HG03095 (cell line): ENCODE measurements around the gene C13orf42.

Experiments
- ATAC-seq: cut with Tn5 transposase; IDR thresholded peaks from one replicate; pipeline ENCODE4 v1.9.1; 2021; ENCODE audit warnings: moderate library complexity; ENCODE audit not compliant: unreplicated experiment

The C13orf42 gene

DNA sequence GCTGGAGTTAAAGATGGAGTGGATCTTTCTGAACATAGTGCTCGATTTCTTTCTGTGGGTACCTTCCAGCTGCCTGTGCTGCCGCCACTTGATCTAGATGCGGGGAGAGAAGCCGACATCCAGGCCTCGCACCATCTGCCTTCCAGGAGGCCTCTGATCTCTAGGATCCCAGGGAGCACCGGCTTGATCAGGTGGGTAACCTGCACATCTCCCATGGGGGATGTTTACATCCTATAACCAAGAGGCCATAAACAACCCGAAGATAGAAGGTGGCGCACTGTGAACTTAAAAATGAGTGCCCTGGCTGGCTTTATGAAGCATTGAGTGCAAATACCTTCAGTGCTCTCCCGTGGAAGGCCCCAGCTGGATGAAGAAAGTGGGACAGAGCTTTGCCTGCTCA is at the start of gene C13orf42:
Gene C13orf42 (minus strand): TSS at position 101 of the 400 bp plus-strand sequence. CDS start 65 bp downstream, at position 36.
- no peak for ATAC-seq

DNA sequence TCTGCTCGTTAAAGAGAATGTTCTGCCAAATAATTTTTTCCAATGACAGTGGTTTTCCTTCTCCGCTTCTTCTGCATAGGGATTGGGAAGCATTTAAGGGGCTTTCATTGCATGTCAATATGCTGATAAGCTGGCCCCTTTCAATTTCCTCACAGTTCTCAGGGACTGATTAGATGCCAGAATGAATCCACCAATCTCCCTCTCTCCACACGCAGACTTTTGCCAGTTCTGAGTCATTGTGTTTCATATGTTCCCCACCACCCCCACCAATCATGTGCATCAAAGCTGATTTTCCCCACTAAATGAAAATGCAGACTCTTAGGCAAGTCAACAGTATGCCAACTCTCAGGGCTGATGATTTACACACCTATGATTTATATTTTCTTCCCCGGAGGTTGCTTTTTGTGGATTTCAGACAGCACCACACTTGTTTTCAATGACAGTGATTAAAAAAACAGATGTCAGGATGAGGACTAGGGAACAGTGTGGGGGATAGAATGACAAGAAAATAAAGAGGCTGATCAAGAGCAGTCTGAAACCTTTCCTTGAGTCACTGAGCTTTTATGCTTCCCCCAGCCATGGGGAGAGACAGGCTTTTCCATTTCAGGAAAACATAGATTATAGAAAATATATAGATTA is 47.9 kb upstream of the C13orf42 start:
- ATAC-seq: no peak

DNA sequence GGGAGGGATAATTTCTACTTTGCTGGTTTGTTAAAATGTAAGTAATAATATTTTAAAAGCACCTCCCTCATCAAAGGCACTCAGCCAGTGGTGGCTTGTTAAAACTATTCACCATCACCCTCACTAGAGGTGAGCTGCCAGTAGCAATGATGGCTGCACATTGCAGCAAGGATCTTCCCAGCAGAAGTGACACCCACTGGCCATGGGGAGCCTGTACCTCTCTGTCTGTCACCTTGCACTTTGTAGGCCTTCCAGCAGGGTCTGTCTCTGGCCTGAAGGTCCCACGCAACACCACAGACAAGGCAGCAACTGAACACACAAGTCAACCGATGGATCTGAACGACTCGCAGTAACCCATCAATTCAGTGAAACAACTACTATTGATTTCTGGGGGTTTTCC is 47.3 kb upstream of the C13orf42 start:
- no peak for ATAC-seq

DNA sequence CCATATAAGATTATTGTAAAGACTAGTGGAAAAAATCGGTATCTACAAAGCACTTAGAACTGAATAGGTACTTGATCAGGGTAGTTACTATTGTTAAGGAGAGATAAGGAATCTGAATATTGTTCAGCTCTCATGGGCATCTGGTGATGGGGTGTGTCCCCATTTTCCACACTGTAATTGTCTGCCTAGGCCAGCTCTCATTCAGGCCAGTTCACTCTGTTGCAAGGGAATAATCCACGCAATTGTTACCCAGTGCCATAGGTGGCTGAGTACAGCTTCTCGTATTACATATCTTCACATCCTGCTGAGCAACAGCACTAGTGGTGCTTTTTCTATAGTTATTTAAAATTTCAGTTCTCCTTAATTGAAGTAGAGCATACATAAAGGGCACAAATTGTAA is 45.6 kb upstream of the C13orf42 start:
- ATAC-seq: no peak

DNA sequence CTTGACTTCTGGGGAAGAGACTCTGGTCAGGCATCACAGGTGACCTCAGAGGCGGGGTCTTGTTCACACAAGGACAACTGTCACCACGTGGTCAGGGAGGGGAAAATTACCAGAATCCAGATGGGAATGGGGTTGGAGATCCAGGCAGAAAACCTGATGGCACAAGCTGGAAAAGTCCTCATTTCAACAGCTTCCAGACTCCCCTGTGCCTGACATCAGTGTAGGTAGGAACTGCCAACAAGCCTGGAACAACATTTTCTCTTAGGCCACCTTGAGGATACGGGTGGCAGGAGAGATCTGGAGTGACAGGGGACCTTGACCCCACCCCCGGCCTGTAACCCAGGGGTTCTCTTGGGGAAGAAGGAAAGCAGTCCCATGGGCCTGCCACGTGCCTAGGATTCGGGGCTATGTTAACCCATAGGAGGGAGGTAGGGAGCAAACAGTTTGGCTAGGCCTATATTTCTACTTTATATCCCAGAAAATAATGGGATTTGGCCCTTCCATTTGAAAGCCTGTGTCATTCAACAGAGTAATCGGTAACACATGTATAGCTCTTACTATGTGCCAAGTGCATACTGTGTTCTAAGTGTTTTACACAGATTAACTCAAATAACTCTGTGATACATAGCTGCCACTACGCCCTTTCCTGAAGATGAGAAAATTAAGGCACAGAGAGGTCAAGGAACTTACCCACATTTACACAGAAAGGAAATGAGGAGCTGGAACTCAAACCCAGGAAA is 44.9 kb upstream of the C13orf42 start:
- no peak for ATAC-seq

DNA sequence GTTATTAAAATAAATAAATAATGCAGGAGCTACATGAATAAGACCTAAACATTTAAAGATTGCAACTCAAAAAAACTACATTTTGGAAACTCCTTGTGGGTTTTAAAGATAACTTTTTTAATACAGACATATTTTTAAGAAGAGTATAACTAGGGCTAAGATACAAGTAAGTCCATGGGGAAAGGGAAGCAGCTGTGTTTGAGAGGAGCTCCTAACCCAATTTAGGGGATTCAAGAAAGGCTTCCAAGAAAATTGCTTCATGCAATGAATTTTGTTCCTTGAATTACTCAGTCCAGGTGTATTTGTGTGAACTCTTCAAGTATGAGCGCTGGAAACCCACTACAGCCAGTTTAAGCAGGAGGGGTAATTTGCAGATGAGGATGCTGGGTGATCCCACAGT is 44.1 kb upstream of the C13orf42 start:
- ATAC-seq: no peak

DNA sequence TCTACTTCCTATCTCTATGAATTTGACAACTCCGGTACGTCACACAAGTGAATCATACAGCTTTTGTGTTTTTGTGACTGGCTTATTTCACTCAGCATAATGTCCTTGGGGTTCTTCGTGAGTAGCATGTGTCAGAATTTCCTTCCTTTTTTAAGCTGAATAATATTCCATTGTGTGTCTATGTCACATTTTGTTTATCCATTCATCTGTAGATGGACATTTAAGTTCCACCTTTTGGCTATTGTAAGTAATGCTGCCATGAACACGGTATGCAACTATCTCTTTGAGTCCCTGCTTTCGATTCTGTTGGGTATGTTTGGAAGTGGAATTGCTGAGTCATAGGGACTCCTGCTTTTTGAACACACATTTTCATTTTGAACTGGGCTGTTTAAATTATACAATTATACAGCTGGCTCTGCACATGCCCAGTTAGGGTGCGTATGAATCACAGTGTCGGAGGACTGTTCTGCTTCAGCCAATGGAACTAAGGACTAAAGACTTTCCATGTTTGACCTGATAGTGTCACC is 43.0 kb upstream of the C13orf42 start:
- no peak for ATAC-seq

DNA sequence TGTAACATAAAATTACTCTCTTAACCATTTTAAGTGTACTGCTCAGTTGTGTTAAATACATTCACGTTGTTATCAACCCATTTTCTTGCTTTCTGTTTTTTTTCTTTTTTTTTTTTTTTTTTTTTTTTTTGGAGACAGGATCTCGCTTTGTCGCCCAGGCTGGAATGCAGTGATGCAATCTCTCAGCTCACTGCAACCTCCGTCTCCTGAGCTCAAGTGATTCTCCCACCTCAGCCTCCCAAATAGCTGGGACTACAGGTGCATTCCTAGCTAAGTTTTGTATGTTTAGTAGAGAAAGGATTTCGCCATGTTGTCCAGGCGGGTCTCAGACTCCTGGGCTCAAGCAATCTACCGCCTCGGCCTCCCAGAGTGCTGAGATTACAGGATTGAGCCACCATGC is 42.5 kb upstream of the C13orf42 start:
- no peak for ATAC-seq

DNA sequence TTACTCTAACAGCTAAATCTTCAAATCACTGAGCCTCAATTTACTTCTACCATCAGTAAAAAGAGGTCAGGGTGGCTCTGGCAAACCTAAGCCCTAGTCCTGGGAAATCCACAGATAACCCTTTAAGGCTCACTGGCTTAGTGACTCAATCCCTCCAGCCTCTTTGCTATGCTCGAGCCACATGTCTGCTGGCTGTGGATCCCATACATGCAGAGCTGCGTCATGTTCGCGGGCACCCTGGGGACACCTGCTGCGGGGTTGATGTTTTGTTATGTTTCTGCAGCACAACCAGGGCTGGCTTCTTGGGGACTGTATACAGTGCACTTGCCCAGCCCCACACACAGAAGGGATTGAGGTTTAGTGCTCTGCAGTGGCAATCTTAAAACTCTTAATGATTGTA is 41.6 kb upstream of the C13orf42 start:
- no peak for ATAC-seq

DNA sequence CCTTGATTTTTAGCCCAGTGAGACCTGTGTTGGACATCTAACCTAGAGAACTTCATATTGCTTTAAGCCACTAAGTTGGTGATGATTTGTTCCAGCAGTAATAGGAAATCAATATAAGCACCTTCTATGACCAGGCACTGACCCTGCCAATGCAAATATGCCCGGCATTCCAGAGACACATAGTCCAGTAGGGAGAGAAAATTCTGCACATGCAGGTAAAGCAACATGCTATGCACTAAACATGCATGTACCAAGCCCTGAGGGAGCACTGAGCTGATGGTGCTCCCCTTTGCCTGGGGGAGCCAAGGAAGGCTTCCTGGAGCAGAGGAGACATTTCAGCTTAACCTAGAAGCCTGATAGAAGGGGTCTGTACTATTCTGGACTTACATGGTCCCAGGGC is 40.4 kb upstream of the C13orf42 start:
- ATAC-seq: no peak

DNA sequence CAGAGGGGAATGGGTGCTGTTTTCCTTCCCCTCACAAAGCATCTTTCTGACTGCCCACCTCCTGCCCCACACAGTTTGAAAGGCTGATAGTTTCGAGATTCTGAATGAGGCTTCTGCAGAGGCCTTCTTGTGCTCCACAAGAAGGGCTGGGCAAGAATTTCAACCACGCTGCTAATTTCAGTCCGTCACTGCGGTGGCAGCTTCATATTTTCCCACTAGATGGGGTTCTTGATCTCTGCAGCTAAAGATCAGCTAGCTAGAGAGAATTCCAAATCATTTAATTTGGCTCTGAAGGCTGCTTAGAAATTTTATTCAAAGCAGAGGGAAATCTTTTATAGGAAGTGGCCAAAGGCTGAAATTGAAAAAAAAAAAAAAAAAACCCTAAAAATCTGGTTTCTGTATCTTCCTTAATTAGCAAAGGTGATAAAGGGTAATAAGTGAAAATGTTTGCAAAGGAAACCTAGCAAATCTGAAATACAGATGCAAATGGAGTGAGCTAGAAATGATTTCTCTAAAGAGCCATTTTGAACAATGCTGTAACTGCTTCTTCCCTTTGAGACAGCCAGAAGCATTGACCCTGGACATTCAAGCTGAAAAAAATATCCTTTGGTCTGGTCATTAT is 38.0 kb upstream of the C13orf42 start:
- no peak for ATAC-seq

DNA sequence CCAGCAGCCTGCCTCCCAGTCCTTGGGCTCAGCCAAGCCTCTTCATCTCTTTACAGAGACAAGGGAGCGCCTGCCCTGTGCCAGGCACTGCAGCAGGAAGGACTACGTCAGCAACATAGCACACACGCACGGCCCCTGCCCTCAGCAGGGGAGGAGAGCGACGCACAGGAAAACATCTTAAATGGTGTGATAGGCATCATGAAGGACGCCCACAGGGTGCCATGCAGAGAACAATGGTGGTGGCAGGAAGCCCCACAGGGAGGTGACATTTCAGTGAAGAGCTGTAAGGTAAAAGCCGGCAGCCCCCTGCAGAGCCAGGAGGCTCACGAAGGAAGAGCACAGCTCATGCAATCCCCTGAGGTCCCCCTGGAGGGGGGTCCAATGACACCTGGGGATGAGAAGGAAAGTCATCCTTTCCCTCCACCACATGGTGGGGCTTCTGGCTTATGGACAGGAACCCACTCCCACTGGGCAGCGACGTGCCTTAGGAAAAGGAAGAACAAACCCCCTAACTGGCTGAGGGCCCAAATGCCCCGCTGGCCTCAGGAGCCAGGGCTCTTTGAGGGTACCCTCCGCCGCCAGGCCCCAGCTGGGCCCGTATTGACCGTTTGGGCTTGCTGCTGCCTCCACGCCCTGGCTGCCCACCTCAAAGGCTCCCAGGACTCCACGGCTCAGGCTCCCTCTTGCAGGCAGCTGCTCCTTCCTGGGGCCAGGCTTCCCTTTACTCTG is 37.3 kb upstream of the C13orf42 start:
- ATAC-seq: no peak

DNA sequence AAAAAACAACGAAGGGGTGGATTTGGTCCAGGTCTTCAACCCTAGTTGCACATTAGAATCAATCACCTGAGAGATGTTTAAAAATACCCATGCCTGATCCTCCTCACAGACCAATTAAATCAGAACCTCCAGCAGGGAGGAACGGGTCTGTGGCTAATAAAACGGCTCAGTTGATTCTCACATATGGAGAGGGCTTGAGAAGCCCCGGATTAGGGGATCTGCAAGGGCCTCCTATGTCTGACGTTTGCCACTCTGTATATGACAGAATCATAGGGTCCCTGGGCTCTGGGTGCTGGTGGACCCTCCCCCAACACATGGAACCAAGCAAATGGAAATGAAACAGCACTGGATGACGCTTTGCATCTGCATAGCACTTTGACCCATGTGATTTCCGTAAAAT is 36.7 kb upstream of the C13orf42 start:
- ATAC-seq: no peak

DNA sequence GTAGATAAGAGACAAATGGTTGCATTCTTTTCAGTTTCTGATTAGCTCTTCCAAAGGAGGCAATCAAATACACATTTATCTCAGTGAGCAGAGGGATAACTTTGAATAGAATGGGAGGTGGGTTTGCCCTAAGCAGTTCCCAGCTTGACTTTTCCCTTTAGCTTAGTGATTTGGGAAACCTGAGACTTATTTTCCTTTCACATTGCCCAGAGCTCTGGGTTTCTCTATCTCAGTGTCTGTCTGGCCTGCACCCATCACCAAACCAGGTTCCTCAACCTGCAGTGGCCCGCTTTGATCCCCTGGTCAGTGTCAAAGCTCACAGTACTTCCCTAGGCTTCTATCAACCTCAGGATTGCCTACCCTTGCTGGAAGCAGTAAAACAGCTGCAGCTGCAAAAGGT is 35.6 kb upstream of the C13orf42 start:
- no peak for ATAC-seq

DNA sequence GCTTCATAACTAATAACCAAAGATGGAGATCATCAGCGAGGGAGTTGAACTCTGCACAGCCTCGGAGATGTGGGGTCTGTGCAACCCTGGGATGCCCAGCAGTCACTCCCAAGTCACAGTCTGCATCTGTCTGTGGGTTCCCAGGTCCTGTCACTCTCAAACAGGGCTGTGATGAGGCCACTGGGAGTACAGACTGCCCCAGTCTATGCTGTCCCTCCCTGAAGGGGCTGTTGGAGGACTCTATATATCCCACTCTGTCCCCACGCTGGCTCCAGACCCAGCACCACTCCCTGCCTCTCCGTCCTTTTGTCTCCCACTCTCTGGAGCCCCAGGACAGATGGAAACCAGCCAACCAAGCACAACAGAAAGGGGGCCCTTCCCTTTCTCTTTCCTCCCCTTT is 26.2 kb upstream of the C13orf42 start:
- ATAC-seq: no peak

DNA sequence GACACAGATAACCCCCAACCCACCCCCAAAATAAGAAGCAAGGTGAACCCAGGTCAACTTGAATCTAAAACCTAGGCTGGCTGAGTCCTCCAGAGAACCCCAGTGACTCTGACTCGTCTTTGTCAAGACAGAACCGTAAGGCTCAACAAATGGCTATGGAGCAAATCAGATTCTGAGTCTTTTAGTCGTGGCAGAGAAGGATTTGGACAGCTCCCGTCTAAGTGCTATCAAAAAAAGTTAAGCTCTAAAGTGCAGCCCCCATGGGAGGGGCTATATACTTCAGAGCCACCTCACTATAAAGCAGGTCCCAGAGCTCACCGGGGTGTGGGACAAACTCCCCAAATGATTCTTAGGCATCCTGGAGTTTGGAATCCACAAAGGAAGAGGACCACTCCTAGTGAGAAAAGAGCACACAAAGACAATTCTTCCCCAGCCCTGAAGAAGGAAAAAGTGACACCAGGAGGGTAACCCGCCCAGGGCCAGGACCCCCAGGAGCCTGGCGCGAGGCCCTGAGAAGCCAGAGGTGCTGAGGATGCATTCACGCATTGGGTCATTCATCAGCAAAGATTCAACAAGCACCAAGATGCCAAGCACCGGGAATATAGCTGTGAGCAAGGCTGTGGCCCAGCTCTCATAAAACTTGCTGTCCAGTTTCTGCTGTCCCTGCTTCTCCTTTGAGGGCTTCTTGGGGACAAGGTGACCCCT is 25.4 kb upstream of the C13orf42 start:
- no peak for ATAC-seq

DNA sequence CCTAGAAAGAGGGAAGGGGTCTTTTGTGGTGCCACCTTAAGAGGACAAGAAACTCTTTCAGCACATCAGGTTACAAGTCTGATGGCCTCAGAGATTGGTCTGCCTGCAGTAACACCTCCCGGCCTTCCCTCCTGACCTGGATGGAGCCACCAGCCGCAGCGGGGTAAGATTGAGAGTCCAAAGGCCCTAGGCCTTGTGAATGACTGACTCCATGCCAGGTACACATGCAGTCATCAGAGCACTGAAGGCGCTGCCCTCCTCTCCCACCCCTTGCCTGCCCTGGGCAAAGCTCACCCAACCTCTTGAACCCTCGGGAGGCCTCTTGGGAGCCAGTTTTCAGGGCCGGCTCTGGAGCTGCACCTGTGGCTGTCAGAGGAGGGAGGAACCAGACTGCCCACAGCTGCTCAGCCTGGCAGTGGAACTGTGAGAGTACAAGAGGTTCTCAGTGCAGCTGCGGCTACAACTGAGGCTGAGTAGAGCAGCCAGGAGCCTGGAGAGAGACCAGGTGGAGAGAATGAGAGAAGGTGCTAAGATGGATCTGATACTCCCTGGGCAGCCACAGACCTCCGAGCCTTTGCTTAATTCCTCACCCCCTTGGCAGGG is 23.8 kb upstream of the C13orf42 start:
- no peak for ATAC-seq

DNA sequence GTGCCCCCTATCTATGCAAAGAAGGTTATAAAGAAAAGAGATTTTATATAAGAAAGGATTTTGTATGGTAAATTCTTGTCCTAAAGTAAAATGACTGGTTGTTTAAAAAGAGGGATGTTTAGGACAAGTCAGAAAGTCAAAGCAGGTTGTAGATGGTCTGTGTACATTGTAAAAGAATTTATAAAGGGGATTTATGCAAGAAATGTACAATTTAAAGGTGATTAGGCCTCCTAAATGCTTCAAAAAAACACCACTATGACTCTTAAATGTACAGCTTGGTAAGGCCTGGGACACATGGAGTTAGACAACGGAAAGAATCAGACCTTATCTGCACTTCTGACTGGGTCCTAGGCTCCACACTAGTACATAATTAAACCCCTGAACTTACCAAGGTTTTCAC is 19.3 kb upstream of the C13orf42 start:
- no peak for ATAC-seq

DNA sequence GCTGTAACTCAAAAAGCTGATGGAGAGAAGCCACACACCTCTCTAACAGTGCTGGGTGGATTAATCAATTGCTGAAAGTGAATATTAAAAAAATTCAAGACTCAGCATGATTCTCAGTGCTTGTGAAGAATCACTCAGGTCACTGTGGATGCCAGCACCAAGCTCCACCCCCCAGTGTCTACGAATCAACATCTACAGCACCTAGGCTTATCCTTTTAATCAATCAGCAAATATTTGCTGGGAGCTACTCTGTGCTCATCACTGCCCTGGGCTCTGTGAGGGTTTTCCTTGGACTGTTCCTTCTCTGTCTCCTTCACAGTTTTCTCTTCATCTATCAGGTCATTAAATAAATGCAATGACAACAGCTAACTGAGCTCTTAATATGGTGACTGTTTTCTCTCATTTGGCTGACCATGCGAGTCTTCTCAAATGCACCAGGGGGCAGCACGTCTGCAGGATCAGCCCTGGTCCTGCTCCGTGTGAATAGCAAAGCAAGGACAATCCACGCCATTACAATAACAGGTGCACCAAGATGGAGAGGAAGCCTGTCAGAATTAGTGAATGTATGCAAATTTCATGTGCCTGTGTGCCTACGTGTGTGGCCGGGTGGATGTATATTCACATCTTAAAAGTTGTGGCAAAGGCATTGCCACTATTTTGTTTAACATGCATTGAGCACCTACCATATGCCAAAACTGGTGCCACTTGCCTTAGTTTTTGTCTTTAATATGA is 14.6 kb upstream of the C13orf42 start:
- ATAC-seq: peak; percentile 87
